HG03025 (cell line): Measurements from ENCODE around the gene DUSP7.

Experiments used
- ATAC-seq: cut with Tn5 transposase; IDR thresholded peaks from one replicate; pipeline ENCODE4 v1.9.1; 2021; ENCODE audit warnings: mild to moderate bottlenecking, moderate library complexity; ENCODE audit not compliant: unreplicated experiment, low FRiP score

Gene DUSP7

GRCh38 chr3:52069135-52069534 is 12.8 kb upstream of the DUSP7 start:
- no peak for ATAC-seq

GRCh38 chr3:52068730-52069129 is 12.4 kb upstream of the DUSP7 start:
- ATAC-seq: no peak

GRCh38 chr3:52068055-52068571 is 11.7 kb upstream of the DUSP7 start:
- no peak for ATAC-seq

- ATAC-seq: no peak
Observed at GRCh38 chr3:52067526-52067925, 11.2 kb upstream of the DUSP7 start.

- no peak for ATAC-seq
Observed at GRCh38 chr3:52067046-52067445, 10.7 kb upstream of the DUSP7 start.

- ATAC-seq: no peak
Observed at GRCh38 chr3:52065264-52065756, 8.9 kb upstream of the DUSP7 start.

- no peak for ATAC-seq
Observed at GRCh38 chr3:52064561-52064960, 8.2 kb upstream of the DUSP7 start.

GRCh38 chr3:52063026-52063723 is 6.8 kb upstream of the DUSP7 start:
- ATAC-seq: no peak

- no peak for ATAC-seq
Observed at GRCh38 chr3:52062505-52062904, 6.1 kb upstream of the DUSP7 start.

GRCh38 chr3:52061121-52061910 is 4.9 kb upstream of the DUSP7 start:
- ATAC-seq: no peak

GRCh38 chr3:52059781-52060180 is 3.4 kb upstream of the DUSP7 start:
- ATAC-seq: no peak

GRCh38 chr3:52057812-52058495 is 1.6 kb upstream of the DUSP7 start:
- ATAC-seq: no peak

GRCh38 chr3:52056968-52057811 is 819 bp upstream of the DUSP7 start:
- peak; percentile 69 for ATAC-seq

GRCh38 chr3:52055537-52056351 is 627 bp downstream of the DUSP7 start:
- peak; percentile 10 for ATAC-seq

- no peak for ATAC-seq
Observed at GRCh38 chr3:52054661-52055511, 1.5 kb downstream of the DUSP7 start.

GRCh38 chr3:52053307-52054304 is 2.8 kb downstream of the DUSP7 start:
- ATAC-seq: no peak

- ATAC-seq: no peak
Observed at GRCh38 chr3:52052831-52053306, 3.5 kb downstream of the DUSP7 start.
